ENCODE measurements around the gene GIGYF1.
A peak's percentile ranks its signal among the peaks of the same experiment; 100 is the strongest.
"Not testable (repeated sequence)": the region's sequence is repeated elsewhere in the genome, so short reads cannot be mapped to it uniquely, and the experiment has no call there.

Gene GIGYF1, protein sequence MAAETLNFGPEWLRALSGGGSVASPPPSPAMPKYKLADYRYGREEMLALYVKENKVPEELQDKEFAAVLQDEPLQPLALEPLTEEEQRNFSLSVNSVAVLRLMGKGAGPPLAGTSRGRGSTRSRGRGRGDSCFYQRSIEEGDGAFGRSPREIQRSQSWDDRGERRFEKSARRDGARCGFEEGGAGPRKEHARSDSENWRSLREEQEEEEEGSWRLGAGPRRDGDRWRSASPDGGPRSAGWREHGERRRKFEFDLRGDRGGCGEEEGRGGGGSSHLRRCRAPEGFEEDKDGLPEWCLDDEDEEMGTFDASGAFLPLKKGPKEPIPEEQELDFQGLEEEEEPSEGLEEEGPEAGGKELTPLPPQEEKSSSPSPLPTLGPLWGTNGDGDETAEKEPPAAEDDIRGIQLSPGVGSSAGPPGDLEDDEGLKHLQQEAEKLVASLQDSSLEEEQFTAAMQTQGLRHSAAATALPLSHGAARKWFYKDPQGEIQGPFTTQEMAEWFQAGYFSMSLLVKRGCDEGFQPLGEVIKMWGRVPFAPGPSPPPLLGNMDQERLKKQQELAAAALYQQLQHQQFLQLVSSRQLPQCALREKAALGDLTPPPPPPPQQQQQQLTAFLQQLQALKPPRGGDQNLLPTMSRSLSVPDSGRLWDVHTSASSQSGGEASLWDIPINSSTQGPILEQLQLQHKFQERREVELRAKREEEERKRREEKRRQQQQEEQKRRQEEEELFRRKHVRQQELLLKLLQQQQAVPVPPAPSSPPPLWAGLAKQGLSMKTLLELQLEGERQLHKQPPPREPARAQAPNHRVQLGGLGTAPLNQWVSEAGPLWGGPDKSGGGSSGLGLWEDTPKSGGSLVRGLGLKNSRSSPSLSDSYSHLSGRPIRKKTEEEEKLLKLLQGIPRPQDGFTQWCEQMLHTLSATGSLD (N-terminal part only)

DNA sequence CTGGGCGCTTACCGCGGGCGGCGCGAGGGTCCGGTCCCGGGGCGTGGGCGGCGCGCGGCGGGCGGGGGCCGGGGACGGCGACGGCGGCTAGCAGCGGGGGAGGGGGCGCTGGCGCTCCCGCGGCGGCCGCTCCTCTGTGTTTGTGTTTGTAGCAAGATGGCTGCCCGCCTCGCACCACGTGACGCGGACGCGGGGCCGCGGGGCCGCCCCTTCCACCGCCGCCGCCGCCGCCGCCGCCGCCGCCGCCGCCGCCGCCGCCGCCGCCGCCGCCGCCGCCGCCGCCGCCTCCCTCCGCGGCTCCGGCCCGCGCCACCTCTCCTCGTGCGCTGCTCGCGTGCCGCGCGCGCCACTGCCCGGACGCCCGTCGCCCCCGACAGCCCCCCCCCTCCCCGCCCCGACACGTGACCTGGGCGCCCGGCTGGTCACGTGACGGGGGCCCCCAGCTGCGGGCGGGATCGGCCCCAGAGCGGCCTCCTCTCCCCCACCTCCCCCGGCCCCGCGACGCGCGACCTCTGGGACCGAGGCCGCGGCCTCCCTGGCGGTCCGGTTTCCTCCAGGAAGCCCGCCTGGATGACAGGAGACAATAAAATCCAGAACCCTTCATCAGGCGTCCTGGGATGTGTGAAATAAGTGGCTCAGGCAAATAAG is at the start of gene GIGYF1:
TSS of gene GIGYF1 (minus strand) at position 153 of the 648 bp plus-strand sequence. CDS start 6,012 bp downstream, outside the sequence.
- peak; percentile 81 for DNase-seq (ENCODE audit: low spot score)

DNA sequence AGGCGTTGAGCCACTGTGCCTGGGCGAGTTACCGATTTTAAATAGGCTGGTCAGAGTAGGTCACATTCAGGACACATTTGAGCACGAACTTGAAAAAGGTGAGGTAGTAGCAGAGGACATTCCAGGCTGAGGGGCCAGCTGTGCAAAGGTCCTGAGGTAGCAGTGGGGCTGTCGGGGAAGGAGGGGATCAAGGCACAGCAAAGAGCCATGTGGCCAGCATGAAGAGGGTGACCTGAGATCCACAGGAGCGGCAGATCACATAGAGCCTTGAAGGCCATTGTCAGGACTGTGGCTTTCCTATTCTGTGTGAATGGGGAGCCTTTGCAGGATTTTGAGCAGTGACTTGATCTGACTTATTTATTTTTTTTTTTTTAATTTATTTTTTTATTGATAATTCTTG is 45.9 kb upstream of the GIGYF1 start:
- DNase-seq (ENCODE audit: low spot score): no peak

DNA sequence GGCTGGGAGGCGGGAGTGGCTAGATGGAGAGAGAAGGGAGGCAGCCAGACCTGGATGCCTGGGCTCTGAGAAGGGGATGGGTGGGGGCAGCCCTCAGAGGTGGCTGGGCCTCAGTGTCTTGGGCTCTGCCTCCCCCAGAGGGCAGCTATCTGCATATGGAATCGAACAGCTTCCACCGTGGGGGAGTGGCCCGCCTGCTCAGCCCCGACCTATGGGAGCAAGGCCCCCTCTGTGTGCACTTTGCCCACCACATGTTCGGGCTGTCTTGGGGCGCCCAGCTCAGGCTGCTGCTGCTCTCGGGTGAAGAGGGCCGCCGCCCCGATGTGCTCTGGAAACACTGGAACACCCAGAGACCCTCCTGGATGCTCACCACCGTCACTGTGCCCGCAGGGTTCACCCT is 42.6 kb upstream of the GIGYF1 start:
- DNase-seq (ENCODE audit: low spot score): no peak

DNA sequence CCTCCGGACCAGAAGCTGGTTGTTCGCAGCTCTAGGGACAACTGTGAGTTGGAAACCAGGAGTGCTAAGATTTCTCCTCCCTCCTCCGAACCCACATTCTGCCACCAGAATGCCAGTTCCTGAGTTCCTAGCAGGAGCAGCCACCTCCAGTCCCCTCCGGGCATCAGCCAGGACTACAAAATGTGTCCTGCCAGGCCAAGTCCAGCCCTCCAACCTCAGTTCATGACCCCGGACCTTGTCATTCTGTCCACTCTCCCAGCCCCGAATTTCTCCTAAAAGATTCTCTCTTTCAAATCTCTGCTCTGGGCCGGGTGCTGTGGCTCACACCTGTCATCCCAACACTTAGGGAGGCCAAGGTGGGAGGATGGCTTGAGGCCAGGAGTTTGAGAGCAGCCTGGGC is 41.7 kb upstream of the GIGYF1 start:
- no peak for DNase-seq (ENCODE audit: low spot score)

DNA sequence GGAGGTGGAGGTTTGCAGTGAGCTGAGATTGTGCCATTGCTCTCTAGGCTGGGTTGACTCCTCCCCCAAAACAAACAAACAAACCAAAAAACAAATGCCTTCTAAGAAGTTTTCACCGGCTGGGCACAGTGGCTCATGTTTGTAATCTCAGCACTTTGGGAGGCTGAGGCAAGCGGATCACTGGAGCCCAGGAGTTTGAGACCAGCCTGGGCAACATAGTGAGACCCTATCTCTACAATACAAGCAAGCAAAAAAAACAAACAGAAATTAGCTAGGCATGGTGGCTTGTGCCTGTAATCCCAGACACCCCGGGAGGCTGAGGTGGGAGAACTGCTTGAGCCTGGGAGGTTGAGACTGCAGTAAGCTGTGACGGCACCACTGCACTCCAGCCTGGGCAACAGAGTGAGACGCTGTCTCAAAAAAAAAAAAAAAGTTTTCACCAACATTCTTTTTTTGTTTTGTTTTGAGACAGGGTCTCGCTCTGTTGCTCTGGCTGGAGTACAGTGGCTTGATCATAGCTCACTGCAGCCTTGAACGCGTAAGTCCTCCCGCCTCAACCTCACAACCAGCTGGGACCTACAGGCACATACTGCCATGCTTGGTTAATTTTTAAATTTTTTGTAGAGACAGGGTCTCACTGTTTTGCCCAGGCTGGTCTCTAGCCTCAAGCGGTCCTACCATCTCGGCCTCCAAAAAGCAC is 38.0 kb upstream of the GIGYF1 start:
- DNase-seq (ENCODE audit: low spot score): peak; percentile 68

DNA sequence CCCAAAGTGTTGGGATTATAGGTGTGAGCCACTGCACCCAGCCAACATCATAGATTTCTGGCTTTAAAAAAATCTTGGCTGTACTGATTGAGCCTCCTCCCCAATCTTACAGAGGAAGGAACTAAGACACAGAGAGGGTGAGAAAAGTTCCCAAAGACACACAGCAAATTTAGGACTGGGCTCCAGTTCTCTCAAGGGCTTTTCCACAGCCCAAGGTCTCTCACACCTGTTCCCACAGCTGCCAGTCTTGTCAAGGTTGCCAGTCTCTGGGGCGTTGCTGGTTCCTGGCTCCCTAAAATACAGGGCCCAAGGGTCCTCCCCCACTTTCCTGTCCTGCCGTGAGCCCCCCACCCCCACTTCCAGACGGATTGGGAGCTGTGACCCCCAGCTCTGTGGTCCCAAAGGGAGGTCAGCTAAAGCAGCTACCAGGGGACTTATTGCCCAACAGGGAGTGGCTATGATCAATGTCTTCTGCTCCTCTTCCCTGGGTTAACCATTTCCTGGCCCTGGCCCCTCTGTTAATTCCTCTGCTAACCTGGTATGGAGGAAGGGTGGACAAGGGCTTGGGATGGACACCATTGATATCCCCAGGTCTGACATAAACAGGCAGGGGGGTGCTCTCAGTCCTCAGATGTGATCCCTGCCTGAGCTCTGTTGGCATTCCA is 36.2 kb upstream of the GIGYF1 start:
- no peak for DNase-seq (ENCODE audit: low spot score)

DNA sequence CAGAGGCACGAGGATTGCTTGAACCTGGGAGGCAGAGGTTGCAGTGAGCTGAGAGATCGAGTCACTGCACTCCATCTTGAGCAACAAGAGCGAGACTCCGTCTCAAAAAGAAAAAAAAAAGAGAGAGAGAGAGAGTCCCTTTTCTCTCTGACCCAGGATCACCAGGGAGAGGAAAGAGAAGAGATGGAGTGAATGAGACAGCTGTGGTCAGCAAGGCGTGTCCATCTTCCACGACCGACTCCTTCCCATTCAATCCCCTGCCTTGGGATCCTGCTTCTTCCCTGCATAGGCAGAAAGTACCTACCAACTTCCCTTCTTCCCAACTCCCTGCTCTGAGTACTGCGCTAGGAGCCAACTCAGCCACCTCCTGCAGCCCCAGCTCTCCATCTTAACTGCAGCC is 34.1 kb upstream of the GIGYF1 start:
- no peak for DNase-seq (ENCODE audit: low spot score)

DNA sequence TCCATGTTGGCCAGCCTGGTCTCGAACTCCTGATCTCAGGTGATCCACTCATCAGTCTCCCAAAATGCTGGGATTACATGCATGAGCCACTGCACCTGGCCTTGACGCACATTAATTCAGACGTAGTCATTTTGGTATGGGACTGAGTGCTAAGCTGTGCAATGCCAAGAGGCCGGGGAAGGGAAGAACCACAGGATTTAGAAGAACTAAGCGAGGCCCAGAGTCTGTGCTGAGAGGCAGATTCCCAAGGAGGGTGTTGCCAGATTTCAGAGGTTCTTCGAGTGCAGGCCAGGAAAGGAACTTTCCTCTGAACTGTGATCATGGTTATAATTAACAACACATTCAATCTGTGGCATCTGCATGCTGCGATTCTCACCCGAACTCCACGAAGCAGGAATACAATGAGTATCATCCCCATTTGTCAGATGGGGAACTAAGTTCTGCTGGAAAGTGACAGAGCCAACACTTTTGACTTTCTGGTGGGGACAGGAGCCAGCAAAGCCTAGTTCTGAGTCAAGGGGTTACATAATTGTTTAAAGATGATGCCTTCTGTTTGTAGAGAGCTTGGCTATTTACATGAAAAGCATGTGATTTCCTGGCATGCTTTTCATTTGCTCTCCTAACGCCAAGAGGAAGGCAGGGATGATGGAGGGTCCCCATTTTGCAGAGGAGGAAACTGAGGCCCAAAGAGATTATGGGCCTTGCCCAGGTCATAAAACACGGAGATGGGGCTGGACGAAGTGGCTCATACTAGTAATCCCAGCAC is 33.1 kb upstream of the GIGYF1 start:
- DNase-seq (ENCODE audit: low spot score): no peak

DNA sequence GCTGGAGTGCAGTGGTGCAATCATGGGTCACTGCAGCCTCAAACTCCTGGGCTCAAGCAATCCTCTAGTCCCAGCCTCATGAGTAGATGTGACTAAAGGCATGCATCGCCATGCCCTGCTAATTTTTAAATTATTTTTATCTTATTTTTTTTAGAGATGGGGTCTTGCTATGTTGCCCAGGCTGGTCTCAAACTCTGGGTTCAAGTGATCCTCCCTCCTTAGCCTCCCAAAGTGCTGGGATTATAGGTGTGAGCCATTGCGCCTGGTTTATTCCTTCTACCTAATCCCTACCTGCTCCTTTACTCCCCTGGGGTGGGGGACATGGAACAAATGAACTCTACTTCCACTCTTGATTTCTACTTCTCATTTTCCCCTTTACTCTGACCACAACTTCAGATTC is 30.3 kb upstream of the GIGYF1 start:
- DNase-seq (ENCODE audit: low spot score): not testable (repeated sequence)

DNA sequence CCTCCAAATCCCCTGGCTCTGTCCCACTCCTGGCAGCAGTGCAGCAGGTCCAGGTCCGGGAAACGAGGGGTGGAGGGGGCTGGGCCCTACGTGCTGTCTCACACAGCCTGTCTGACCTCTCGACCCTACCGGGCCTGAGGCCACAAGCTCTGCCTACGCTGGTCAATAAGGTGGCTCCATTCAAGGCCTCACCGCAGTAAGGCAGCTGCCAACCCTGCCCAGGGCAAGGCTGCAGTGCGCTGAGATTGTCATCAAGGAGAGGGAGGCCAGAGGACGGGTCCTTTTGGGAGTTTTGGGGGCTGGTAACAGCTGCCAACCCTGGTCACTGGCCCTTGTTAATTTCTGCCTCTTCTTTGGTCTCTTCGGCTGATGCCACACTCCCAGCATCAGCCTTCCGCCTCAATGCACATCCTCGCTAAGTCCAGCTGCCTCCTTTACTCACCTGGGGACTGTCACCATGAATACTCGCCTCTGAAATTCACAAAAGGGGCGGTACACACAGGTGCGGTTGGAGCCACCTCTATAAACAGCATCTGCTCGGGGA is 29.8 kb upstream of the GIGYF1 start:
- DNase-seq (ENCODE audit: low spot score): no peak

DNA sequence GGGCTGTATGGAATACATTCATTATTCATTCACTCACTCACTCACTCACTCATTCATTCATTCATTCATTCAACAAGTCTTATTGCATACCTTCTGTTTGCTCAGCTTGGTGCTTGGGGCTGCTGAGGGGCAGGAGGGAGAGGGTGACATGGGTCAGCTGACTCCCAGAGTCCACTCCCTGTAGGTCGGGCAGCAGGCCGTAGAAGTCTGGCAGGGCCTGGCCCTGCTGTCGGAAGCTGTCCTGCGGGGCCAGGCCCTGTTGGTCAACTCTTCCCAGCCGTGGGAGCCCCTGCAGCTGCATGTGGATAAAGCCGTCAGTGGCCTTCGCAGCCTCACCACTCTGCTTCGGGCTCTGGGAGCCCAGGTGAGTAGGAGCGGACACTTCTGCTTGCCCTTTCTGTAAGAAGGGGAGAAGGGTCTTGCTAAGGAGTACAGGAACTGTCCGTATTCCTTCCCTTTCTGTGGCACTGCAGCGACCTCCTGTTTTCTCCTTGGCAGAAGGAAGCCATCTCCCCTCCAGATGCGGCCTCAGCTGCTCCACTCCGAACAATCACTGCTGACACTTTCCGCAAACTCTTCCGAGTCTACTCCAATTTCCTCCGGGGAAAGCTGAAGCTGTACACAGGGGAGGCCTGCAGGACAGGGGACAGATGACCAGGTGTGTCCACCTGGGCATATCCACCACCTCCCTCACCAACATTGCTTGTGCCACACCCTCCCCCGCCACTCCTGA is 28.6 kb upstream of the GIGYF1 start:
- no peak for DNase-seq (ENCODE audit: low spot score)

DNA sequence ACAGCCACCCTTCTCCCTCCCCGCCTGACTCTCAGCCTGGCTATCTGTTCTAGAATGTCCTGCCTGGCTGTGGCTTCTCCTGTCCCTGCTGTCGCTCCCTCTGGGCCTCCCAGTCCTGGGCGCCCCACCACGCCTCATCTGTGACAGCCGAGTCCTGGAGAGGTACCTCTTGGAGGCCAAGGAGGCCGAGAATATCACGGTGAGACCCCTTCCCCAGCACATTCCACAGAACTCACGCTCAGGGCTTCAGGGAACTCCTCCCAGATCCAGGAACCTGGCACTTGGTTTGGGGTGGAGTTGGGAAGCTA is 27.4 kb upstream of the GIGYF1 start:
- DNase-seq (ENCODE audit: low spot score): no peak

DNA sequence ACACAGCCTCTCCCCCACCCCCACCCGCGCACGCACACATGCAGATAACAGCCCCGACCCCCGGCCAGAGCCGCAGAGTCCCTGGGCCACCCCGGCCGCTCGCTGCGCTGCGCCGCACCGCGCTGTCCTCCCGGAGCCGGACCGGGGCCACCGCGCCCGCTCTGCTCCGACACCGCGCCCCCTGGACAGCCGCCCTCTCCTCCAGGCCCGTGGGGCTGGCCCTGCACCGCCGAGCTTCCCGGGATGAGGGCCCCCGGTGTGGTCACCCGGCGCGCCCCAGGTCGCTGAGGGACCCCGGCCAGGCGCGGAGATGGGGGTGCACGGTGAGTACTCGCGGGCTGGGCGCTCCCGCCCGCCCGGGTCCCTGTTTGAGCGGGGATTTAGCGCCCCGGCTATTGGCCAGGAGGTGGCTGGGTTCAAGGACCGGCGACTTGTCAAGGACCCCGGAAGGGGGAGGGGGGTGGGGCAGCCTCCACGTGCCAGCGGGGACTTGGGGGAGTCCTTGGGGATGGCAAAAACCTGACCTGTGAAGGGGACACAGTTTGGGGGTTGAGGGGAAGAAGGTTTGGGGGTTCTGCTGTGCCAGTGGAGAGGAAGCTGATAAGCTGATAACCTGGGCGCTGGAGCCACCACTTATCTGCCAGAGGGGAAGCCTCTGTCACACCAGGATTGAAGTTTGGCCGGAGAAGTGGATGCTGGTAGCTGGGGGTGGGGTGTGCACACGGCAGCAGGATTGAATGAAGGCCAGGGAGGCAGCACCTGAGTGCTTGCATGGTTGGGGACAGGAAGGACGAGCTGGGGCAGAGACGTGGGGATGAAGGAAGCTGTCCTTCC is 26.8 kb upstream of the GIGYF1 start:
- DNase-seq (ENCODE audit: low spot score): no peak

DNA sequence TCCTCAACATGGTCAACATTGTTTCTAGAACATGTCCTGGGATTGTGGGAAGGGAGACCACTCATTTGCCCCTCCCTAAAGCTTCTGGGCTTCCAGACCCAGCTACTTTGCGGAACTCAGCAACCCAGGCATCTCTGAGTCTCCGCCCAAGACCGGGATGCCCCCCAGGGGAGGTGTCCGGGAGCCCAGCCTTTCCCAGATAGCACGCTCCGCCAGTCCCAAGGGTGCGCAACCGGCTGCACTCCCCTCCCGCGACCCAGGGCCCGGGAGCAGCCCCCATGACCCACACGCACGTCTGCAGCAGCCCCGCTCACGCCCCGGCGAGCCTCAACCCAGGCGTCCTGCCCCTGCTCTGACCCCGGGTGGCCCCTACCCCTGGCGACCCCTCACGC is 26.2 kb upstream of the GIGYF1 start, which contains the start of gene EPO:
TSS of gene EPO (plus strand) at position 190 of the 392 bp plus-strand sequence. CDS start 513 bp downstream, outside the sequence.
- DNase-seq (ENCODE audit: low spot score): no peak

DNA sequence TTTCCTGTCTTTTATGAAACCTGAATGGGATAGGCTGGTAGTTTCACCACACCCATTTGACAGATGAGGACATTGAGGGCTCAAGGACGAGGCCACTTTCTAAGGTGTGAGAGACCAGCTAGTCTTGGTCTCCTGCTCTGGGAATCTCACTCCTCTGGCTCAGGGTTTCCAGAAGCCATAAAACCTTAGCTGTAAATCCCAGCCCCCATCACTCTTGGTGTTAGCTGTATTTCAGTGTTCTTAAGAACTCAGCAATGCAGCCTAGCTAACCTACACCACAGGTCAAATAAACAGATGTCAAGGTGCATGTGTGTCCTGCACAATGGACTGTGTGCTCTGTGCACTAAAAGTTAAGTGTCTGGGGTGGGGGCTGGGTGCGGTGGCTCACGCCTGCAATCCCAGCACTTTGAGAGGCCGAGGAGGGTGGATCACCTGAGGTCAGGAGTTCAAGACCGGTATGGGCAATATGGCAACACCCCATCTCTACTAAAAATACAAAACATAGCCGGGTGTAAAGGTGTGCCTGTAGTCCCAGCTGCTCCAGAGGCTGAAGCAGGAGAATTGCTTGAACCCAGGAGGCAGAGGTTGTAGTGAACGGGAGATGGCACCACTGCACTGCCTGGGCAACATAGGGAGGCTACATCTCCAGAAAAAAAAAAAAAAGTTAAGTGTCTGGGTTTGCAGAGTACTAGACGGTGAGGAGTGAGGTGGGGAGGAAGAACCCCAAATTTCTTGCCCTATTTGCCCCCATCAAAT is 25.7 kb upstream of the GIGYF1 start:
- DNase-seq (ENCODE audit: low spot score): no peak

DNA sequence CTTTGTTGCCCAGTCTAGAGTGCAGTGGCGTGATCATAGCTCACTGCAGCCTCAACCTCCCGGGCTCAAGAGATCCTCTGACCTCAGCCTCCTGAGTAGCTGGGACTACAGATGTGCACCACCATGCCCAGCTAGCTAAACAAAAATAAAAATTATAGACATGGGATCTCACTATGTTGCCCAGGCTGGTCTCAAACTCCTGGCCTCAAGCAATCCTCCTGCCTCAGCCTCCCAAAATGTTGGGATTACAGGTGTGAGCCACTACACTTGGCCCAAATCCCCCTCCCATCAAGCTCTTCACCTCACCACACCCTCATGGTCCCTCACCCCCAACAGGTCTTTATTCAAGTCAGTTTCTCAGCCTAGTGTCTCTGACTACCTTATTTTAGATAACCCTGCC is 23.0 kb upstream of the GIGYF1 start:
- not testable (repeated sequence) for DNase-seq (ENCODE audit: low spot score)

DNA sequence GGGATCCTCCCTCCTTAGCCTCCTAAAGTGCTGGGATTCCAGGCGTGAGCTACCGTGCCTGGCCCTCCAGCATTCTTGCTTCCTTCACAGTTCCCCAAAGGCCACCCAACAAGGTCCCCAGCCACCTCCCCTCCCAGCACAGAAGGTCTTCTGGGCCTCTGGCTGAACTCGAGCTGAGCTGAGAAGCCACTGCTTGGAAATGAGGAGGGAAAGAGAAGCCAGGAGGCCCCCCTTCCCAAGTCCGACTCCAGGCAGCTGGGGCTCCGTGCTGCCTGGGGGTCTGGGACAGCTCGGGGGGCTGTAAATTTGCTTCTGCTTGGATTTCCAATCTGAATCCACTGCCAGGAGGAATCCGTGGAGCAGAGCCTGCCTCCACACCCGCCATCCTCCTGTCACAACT is 20.7 kb upstream of the GIGYF1 start:
- DNase-seq (ENCODE audit: low spot score): no peak

DNA sequence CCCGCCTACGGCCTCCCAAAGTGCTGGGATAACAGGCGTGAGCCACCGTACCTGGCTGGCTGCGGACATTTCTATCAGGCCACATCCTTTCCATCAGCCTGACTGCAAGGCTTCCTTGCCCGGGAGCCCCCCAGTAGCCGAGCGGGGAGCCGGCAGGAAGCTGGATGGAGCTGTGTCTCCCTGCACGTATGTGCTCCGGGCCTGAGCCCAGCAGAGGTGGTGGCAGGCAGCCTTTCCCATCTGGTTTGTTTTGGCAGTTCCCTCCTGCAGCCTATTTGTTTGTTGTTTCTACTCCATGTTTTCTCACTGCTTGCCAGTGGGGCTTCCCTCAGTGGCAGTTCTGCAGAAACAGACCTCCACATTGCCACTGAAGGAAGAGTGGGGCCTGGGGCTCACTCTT is 17.3 kb upstream of the GIGYF1 start:
- no peak for DNase-seq (ENCODE audit: low spot score)

All from NAMALWA (cell line).